ACC112 (cell line): ENCODE results near the gene UBAP2.
"Not testable (repeated sequence)": the region's sequence is repeated elsewhere in the genome, so short reads cannot be mapped to it uniquely, and the experiment has no call there.

ENCODE experiments used
- H2AFZ ChIP-seq: fragments of 200-600 bp; sonication (generic); one replicate; pipeline ENCODE4 v1.6.0; 2017; ENCODE audit warnings: antibody characterized with exemption, low read length; ENCODE audit not compliant: unreplicated experiment
- H3K27ac ChIP-seq: fragments of 200-600 bp; sonication (generic); 2 replicates; pipeline ENCODE4 v1.5.1; 2014; ENCODE audit warnings: low read depth, mild to moderate bottlenecking, antibody characterized with exemption, low read length, moderate library complexity
- H3K27me3 ChIP-seq: fragments of 200-600 bp; sonication (generic); 2 replicates; pipeline ENCODE4 v1.6.1; 2014; ENCODE audit warnings: mild to moderate bottlenecking, antibody characterized with exemption, low read length, moderate library complexity, mixed read lengths; ENCODE audit not compliant: insufficient read depth
- H3K36me3 ChIP-seq: fragments of 200-600 bp; sonication (generic); 2 replicates; pipeline ENCODE4 v1.6.1; 2016; ENCODE audit warnings: mild to moderate bottlenecking, antibody characterized with exemption, low read length, moderate library complexity, mixed read lengths; ENCODE audit not compliant: insufficient read depth
- H3K4me1 ChIP-seq: fragments of 200-600 bp; sonication (generic); one replicate; pipeline ENCODE4 v1.6.1; 2016; ENCODE audit warnings: low read length, mixed read lengths; ENCODE audit not compliant: insufficient read depth, unreplicated experiment, control insufficient read depth
- H3K4me3 ChIP-seq: fragments of 200-600 bp; sonication (generic); 2 replicates; pipeline ENCODE4 v1.5.1; 2014; ENCODE audit warnings: mild to moderate bottlenecking, low read depth, low read length
- H3K79me2 ChIP-seq: fragments of 200-600 bp; sonication (generic); one replicate; pipeline ENCODE4 v1.6.0; 2016; ENCODE audit warnings: low read length; ENCODE audit not compliant: control insufficient read depth, unreplicated experiment, insufficient read depth

The UBAP2 gene

DNA sequence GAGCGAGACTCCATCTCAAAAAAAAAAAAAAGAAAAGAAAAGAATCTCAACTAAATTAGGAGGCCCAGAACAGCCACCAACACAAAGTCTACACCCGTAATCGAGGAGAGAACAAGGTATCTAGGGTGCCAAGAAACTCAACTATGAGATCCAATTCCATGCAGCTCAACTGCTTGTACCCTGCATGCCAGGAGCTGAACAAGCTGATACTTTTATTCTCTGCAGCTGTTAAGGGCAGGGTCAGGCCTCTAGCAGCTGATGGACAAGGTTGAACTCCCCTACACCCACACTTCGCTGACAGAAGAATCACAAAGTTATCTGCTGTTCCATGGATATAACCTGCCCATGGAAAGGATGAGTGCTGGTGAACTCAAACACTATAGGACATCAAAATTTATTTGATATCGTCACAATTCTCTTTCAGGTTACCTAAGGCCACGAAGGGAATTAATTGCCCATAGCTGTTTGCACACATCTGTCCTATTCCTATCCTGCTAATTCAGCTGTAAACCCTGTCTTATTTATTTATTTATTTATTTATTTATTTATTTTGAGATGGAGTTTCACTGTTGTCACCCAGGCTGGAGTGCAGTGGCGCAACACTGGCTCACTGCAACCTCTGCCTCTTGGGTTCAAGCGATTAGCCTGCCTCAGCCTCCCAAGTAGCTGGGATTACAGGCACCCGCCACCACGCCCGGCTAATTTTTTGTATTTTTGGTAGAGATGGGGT is 20.7 kb downstream of the UBAP2 start:
- H3K36me3 ChIP-seq = peaks cover 7% of the 10 kb centered on the region; the same call in 1 of the 2 replicates
- no peaks in the 10 kb centered on the region for H3K27me3 ChIP-seq
- H3K4me3 ChIP-seq = no peak overlapping the region
- H3K27ac ChIP-seq = no peak overlapping the region
- H3K4me1 ChIP-seq = no peaks in the 10 kb centered on the region
- no peak overlapping the region for H2AFZ ChIP-seq
- peaks cover 80% of the 10 kb centered on the region for H3K79me2 ChIP-seq

DNA sequence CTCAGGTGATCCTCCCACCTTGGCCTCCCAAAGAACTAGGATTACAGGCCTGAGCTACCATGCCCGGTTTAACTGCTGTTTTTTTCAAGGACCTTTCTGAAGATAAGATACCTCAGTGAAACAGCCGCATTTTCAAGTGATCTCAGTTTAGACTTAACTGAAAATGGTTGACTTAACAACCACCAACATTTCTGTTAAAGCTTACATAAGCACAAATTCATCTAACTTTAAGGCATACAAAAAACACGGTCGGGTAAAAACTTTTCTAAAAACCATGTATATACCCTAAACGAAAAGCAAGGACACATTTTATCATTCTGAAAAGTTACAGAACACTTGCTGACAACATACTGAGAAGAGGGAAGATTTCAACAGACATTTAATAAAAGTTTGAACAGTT is 22.9 kb downstream of the UBAP2 start:
- Histone ChIP-seq H3K4me3 (no peak overlapping the region), H3K27ac (no peak overlapping the region), H3K27me3 (no peaks in the 10 kb centered on the region), H3K4me1 (no peaks in the 10 kb centered on the region), H2AFZ (no peak overlapping the region), H3K36me3 (peaks cover 7% of the 10 kb centered on the region; the same call in 1 of the 2 replicates), H3K79me2 (peaks cover 78% of the 10 kb centered on the region)

DNA sequence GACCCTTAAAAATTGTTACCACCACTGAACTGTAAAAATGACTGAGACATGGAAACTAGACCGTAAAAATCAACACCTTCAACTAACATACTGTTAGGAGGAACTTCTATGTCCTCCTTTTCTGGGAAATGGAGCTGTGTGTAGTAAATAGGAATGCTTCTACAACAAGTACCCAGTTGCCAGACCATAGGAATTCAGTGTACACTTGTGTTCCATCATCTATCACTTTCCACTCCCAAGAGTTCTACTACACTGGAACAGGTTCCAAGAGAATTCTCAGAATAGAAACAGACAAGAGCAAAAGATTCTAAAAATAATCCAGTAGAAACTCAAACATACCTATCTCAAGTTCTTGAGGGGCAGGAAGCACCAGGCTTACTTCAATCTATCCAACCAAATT is 23.6 kb downstream of the UBAP2 start:
- peaks cover 7% of the 10 kb centered on the region; the same call in 1 of the 2 replicates for H3K36me3 ChIP-seq
- H2AFZ ChIP-seq = no peak overlapping the region
- H3K27me3 ChIP-seq = no peaks in the 10 kb centered on the region
- H3K79me2 ChIP-seq = peaks cover 79% of the 10 kb centered on the region
- H3K4me1 ChIP-seq = no peaks in the 10 kb centered on the region
- no peak overlapping the region for H3K4me3 ChIP-seq
- no peak overlapping the region for H3K27ac ChIP-seq

DNA sequence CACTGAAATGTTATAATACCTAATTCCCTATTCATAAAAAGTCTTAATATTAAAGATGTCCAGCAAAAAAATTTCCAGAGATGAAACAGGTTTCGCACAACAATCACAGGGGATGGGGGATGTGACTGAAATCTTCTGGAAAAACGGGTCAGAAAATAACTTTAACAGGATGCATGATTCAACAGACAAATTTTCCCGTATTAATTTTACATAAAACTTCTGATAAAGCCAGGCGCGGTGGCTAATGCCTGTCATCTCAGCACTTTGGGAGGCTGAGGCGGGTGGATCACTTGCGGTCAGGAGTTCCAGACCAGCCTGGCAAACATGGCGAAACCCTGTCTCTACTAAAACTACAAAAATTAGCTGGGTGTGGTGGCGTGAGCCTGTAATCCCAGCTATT is 24.2 kb downstream of the UBAP2 start:
- H3K36me3 ChIP-seq, H3K27me3 ChIP-seq, H2AFZ ChIP-seq, H3K4me1 ChIP-seq, H3K27ac ChIP-seq, H3K4me3 ChIP-seq: not testable (repeated sequence)
- H3K79me2 ChIP-seq = peaks cover 83% of the 10 kb centered on the region

DNA sequence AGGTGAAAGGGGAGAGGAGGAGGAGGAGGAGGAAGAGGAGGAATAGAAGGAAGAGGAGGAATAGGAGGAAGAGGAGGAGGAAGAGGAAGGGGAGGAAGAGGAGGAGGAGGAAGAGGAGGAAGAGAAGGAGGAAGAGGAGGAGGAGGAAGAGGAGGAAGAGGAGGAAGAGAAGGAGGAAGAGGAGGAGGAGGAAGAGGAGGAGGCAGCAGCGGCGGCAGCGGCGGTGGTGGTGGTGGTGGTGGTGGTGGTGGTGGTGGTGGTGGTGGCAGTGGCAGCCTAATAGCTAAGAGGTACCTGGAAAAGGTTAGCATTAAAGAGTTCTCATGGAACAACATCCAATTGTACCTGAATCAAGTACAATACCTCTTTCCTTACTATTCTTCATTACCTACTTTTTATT is 32.5 kb downstream of the UBAP2 start:
- no peaks in the 10 kb centered on the region for H3K36me3 ChIP-seq
- no peak overlapping the region for H3K27ac ChIP-seq
- H3K79me2 ChIP-seq = peaks cover 48% of the 10 kb centered on the region
- H2AFZ ChIP-seq = no peak overlapping the region
- H3K4me1 ChIP-seq = no peaks in the 10 kb centered on the region
- H3K27me3 ChIP-seq = no peaks in the 10 kb centered on the region
- H3K4me3 ChIP-seq = no peak overlapping the region

DNA sequence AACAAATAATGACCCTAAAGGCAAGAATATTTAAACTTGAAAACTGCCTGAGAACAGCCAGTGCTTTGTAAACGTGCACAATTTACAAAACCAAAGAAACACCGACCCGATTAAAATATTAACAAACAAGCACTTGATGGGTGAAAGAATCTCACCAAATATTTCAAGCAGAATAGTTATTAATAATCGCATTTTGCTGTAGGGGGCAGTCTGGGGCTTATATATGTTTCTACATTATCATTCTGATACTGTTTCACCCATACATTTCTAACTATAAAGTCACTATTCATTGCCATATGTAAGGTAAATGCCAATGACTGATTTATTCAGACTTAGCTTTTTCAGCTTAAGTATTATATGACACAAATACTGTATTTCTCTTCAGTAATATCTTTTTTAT is 37.7 kb downstream of the UBAP2 start:
- Histone ChIP-seq H3K4me1 (no peaks in the 10 kb centered on the region), H3K4me3 (no peak overlapping the region), H3K79me2 (peaks cover 13% of the 10 kb centered on the region), H3K27me3 (no peaks in the 10 kb centered on the region), H3K27ac (no peak overlapping the region), H3K36me3 (0 out of 2 replicates have a peak, but pooled peaks cover 10% of the 10 kb centered on the region), H2AFZ (no peak overlapping the region)

DNA sequence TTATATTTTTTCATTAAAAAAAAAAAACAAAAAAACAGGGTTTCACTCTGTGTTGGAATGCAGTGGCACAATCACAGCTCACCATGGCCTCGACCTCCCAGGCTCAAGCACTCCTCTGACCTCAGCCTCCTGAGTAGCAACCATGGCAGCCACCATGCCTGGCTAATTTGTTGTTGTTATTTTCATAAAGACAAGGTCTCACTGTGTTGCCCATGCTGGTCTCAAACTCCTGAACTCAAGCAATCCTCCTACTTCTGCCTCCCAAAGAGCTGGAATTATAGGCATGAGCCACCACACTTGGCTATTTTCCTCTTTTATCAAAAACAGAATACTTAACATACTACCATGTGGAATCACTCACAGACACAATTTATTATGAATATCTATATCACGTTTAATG is 46.7 kb downstream of the UBAP2 start:
- no peak overlapping the region for H3K27ac ChIP-seq
- no peak overlapping the region for H2AFZ ChIP-seq
- peaks cover 2% of the 10 kb centered on the region for H3K79me2 ChIP-seq
- no peaks in the 10 kb centered on the region for H3K4me1 ChIP-seq
- peaks cover 22% of the 10 kb centered on the region for H3K36me3 ChIP-seq
- no peaks in the 10 kb centered on the region for H3K27me3 ChIP-seq
- H3K4me3 ChIP-seq = no peak overlapping the region

DNA sequence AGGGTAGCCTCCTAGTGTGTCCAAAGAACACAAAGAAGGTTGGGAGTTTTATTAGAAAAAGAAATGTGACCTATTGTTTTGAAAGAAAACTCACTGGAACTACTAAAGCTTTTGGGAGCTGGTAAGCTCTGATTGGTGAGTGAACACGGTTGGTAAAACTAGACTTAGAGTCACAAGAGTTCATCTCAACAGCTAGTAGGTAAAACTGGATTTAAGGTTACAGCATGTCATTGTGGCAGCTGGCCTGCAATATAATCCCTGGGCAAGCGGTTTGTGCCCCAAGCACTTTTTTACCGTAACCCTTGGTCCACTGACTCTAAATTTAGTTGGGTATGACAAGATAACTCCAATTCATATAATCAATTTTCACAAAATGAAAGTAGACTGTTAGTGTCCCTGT is 47.4 kb downstream of the UBAP2 start:
- Histone ChIP-seq H3K79me2 (peaks cover 2% of the 10 kb centered on the region), H3K4me1 (no peaks in the 10 kb centered on the region), H3K36me3 (peaks cover 25% of the 10 kb centered on the region), H3K27ac (no peak overlapping the region), H3K27me3 (no peaks in the 10 kb centered on the region), H3K4me3 (no peak overlapping the region), H2AFZ (no peak overlapping the region)

DNA sequence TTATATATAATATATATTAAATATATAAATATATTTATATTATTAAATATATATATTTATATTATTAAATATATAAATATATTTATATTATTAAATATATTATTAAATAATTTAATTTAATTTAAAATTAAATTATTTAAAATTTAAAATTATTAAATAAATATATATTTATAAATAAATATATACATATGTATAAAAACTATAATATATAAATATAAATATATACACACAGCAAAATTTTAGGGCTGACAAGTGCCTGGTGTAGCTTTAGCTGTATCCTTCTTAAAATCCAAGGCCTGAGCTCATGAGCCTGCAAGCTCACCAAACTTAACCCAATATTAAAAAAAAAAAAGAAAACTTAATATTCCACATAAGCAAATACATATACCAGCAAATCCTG is 53.2 kb downstream of the UBAP2 start:
- Histone ChIP-seq H3K4me1 (no peaks in the 10 kb centered on the region), H3K4me3 (no peak overlapping the region), H3K79me2 (peaks cover 9% of the 10 kb centered on the region), H3K36me3 (peaks cover 37% of the 10 kb centered on the region), H2AFZ (no peak overlapping the region), H3K27me3 (no peaks in the 10 kb centered on the region), H3K27ac (no peak overlapping the region)

DNA sequence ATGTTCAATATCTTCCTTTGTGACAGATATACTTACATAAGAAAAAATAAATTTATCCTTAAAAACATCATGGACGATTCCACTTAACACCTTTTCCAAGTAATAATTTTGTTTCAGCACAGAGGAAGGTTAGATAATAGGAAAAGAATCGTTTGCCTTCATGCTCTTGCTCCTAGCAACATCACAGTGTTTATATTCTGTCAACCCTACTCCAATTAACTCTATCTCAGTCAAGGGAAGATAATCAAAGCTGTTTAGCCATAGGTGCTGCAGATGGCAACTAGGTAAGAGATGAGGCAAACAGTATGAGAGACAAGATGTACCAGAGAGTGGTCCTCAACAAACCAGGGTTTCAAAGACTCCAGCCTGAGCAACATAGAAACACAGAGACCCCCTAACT is 55.6 kb downstream of the UBAP2 start:
- Histone ChIP-seq H3K4me3 (no peak overlapping the region), H3K36me3 (peaks cover 35% of the 10 kb centered on the region), H2AFZ (no peak overlapping the region), H3K27me3 (no peaks in the 10 kb centered on the region), H3K27ac (no peak overlapping the region), H3K79me2 (peaks cover 11% of the 10 kb centered on the region), H3K4me1 (no peaks in the 10 kb centered on the region)

DNA sequence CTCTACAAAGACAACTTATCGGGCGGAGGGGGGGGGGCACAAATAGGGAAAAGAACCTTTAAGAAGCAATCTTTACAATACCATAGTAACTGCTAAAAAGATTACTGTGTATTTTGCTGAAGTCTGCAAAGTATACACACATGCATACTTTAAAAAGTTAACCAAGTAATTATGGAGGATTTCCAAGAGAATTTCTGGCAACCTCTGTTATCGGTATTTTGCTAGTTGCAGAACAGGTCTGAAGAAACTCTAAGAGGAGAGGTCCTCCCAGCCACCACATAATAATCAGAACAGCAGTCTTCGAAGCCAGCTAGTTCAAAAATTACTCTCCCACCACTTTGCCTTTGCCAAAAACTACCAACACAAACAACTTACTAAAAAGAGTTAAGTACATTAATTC is 56.1 kb downstream of the UBAP2 start:
- Histone ChIP-seq H3K79me2 (peaks cover 11% of the 10 kb centered on the region), H3K4me1 (no peaks in the 10 kb centered on the region), H3K4me3 (no peak overlapping the region), H3K27ac (no peak overlapping the region), H2AFZ (no peak overlapping the region), H3K36me3 (peaks cover 33% of the 10 kb centered on the region), H3K27me3 (no peaks in the 10 kb centered on the region)
